VCaP (cell line): ENCODE results near the gene CASK.

Experiments
- H3K27ac ChIP-seq: fragments of 450-650 bp; 2 replicates; pipeline ENCODE4 v1.5.1; 2017
- TF ChIP-seq, protein P1 (sequence below): fragments of 450-650 bp; conservative IDR thresholded peaks from 2 replicates; pipeline ENCODE4 v1.5.1; 2017; ENCODE audit warnings: mild to moderate bottlenecking, moderate library complexity

Gene CASK

DNA sequence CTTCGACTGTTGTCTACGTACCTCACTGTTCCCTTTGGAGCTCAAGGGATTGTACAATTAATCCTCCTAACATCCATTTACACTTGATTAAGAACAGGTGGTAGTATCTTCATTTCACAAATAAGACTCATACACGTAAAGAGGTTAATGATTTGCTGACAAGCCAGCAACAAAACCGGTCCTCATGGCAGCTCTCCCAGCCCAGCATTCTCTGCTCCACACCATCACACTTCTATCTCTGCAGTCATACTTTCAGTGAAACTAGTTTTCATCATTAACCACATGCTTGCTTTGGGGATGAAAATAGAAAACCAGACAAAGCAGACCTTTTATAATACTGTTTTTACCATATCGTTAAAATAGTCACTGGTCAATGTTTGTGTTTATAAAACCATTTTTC, 28.7 kb upstream of the CASK start:
- H3K27ac ChIP-seq = no peak overlapping the region
- TF ChIP-seq, protein P1, sequence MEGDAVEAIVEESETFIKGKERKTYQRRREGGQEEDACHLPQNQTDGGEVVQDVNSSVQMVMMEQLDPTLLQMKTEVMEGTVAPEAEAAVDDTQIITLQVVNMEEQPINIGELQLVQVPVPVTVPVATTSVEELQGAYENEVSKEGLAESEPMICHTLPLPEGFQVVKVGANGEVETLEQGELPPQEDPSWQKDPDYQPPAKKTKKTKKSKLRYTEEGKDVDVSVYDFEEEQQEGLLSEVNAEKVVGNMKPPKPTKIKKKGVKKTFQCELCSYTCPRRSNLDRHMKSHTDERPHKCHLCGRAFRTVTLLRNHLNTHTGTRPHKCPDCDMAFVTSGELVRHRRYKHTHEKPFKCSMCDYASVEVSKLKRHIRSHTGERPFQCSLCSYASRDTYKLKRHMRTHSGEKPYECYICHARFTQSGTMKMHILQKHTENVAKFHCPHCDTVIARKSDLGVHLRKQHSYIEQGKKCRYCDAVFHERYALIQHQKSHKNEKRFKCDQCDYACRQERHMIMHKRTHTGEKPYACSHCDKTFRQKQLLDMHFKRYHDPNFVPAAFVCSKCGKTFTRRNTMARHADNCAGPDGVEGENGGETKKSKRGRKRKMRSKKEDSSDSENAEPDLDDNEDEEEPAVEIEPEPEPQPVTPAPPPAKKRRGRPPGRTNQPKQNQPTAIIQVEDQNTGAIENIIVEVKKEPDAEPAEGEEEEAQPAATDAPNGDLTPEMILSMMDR = no peak

DNA sequence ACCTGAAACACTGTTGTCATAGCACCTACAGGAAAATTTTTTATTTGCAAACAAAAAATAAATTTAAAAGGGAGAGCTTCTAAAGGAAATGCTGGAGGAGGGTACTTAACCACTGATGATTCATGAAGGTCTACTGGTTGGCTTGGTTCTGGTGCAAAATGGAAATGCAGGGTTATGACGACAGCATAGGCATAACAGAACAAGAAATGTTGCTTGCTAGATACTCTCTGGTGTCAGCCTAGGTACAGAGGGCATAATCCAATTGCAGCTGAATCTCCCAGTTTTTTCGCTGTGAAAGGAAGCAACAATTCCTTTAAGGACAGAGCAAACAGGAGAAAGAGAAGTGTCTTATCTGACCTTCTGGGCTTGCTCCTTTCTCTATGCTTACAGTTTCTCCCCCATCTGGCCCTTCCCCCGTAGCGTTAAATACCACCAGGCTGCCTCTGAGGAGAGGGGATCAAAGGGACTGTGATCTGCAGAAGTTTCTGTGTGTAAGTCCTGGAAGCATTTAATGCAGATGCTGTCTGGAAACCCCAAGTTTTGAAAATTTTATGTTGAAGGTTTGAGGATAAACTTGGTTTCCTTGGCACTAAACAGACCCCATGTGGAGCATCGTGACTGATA, 23.7 kb upstream of the CASK start:
- TF ChIP-seq, protein P1 = no peak
- no peak overlapping the region for H3K27ac ChIP-seq

DNA sequence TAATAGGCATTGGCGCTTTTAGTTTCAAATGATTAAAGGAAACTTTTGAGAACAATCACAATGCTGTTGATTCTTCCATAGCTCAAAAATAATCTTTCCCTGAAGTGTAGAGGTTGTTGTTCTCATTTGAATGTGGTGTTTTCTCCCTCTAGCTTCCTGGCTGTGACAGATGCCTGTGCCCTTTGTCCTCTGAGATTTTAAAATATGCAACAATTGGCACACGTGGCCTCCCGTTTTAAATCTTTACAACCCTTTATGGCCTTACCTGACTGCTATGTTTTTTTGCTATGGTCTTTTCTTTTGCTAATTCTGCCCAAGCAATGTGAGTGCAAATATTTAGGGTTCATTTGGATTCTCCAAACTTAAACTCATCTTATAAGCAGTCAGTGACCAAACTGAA, 22.9 kb upstream of the CASK start:
- TF ChIP-seq, protein P1 = no peak

GRCh38 chrX:41935832-41936231, 12.5 kb upstream of the CASK start:
- TF ChIP-seq, protein P1 = no peak
- no peak overlapping the region for H3K27ac ChIP-seq

More for the DNA sequence above, 22.9 kb upstream of the CASK start:
- H3K27ac ChIP-seq = no peak overlapping the region

DNA sequence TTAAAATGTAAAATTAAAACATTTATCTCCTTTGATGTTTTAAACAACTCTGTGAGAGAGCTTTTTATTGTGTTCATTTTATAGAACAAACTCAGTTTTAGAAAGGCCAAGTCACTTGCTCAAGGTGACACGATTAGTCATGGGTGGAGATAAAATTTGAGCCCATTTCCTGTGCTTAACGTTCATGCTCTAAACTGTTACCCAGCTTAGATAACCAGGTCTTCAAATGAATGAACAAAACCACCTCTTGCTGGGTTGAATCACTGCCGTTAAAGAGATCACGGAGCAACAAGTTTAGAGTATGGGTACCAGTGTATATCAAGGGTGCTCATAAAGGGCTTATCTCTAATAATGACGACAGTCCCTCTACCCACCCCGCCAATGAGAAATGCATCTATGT, 10.2 kb upstream of the CASK start:
- TF ChIP-seq, protein P1 = no peak
- no peak overlapping the region for H3K27ac ChIP-seq

DNA sequence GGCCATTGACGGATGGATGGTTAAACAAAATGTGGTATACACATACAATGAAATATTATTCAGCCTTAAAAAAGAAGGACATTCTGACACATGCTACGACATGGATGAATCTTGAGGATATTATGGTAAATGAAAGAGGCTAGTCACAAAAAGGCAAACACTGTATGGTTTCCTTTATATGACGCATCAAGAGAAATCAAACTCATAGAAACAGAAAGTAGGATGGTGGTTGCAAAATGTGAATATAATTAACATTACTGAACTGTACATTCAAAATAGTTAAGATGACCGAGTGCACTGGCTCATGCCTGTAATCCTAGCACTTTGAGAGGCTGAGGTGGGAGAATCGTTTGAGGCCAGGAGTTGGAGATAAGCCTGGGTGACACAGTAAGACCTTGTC, 9.5 kb upstream of the CASK start:
- TF ChIP-seq, protein P1 = no peak
- H3K27ac ChIP-seq = no peak overlapping the region

- TF ChIP-seq, protein P1 = no peak
- no peak overlapping the region for H3K27ac ChIP-seq
Measured at GRCh38 chrX:41931591-41931990, 8.2 kb upstream of the CASK start.
